Central memory CD8-positive, alpha-beta T cell (primary cell): Measurements from ENCODE around the gene MEPCE.
A peak's percentile ranks its signal among the peaks of the same experiment; 100 is the strongest.
"Not testable (repeated sequence)": the region's sequence is repeated elsewhere in the genome, so short reads cannot be mapped to it uniquely, and the experiment has no call there.

Experiments used
- ATAC-seq: fragments of 150-1000 bp; cut with Tn5 transposase; replicated peaks from 2 replicates; pipeline ENCODE4 v1.10.0; 2022; ENCODE audit warnings: mild to moderate bottlenecking, moderate FRiP score, moderate number of reproducible peaks; ENCODE audit not compliant: poor library complexity, severe bottlenecking; ENCODE audit errors: extremely low read depth
- DNase-seq, 2 donors: peaks; one replicate each; pipeline ENCODE4 v3.0.0; 2021; ENCODE audit warnings: low spot score in 2 of 2
- H3K27ac Mint-ChIP-seq: one replicate; pipeline ENCODE4 v1.8.0; 2022; ENCODE audit warnings: low read depth, mild to moderate bottlenecking, moderate library complexity, mixed read lengths
- H3K27me3 Mint-ChIP-seq: one replicate; pipeline ENCODE4 v1.8.0; 2022; ENCODE audit warnings: mixed read lengths
- H3K36me3 Mint-ChIP-seq: one replicate; pipeline ENCODE4 v1.8.0; 2022; ENCODE audit warnings: mild to moderate bottlenecking, moderate library complexity, mixed read lengths; ENCODE audit not compliant: insufficient read depth
- H3K4me1 Mint-ChIP-seq: one replicate; pipeline ENCODE4 v1.8.0; 2022; ENCODE audit warnings: mixed read lengths
- H3K4me3 Mint-ChIP-seq: one replicate; pipeline ENCODE4 v1.8.0; 2022; ENCODE audit warnings: mild to moderate bottlenecking, moderate library complexity, mixed read lengths
- H3K9me3 Mint-ChIP-seq: one replicate; pipeline ENCODE4 v1.8.0; 2022; ENCODE audit warnings: mixed read lengths

The MEPCE gene

GRCh38 chr7:100429637-100430492 is at the start of gene MEPCE:
Gene MEPCE (plus strand): TSS chr7:100429831. CDS start chr7:100430019, 188 bp downstream.
- Mint-ChIP-seq H3K27me3 (peaks cover 7% of the 10 kb centered on the region), H3K27ac (peak within 1 kb of the TSS; percentile 100), H3K36me3 (peaks cover 43% of the 10 kb centered on the region), H3K4me1 (peaks cover 51% of the 10 kb centered on the region), H3K4me3 (peak within 1 kb of the TSS; percentile 85), H3K9me3 (no peaks in the 10 kb centered on the region)
- DNase-seq (peak; percentile 94 to 97), ATAC-seq (peak; percentile 45)

- Mint-ChIP-seq H3K9me3 (no peaks in the 10 kb centered on the region), H3K36me3 (peaks cover 4% of the 10 kb centered on the region), H3K27ac (no peak overlapping the region), H3K4me1 (peaks cover under 1% of the 10 kb centered on the region), H3K4me3 (no peak overlapping the region), H3K27me3 (no peaks in the 10 kb centered on the region)
- no peak for DNase-seq
- ATAC-seq: no peak
Measured at GRCh38 chr7:100380196-100380595, 49.4 kb upstream of the MEPCE start.

- not testable (repeated sequence) for H3K9me3 Mint-ChIP-seq, DNase-seq, H3K4me1 Mint-ChIP-seq, H3K27me3 Mint-ChIP-seq, H3K36me3 Mint-ChIP-seq, ATAC-seq, H3K4me3 Mint-ChIP-seq, H3K27ac Mint-ChIP-seq
Measured at GRCh38 chr7:100381531-100382233, 47.9 kb upstream of the MEPCE start.

GRCh38 chr7:100382234-100382853 is 47.3 kb upstream of the MEPCE start:
- not testable (repeated sequence) for H3K36me3 Mint-ChIP-seq, H3K27ac Mint-ChIP-seq, H3K4me1 Mint-ChIP-seq, DNase-seq, ATAC-seq, H3K4me3 Mint-ChIP-seq, H3K9me3 Mint-ChIP-seq, H3K27me3 Mint-ChIP-seq

- H3K9me3 Mint-ChIP-seq: no peaks in the 10 kb centered on the region
- H3K27me3 Mint-ChIP-seq: peaks cover 2% of the 10 kb centered on the region
- no peak overlapping the region for H3K4me3 Mint-ChIP-seq
- H3K27ac Mint-ChIP-seq: peak overlapping the region; percentile 13
- H3K4me1 Mint-ChIP-seq: no peaks in the 10 kb centered on the region
- ATAC-seq: no peak
- no peak for DNase-seq
- H3K36me3 Mint-ChIP-seq: peaks cover 3% of the 10 kb centered on the region
Measured at GRCh38 chr7:100384628-100385294, 44.9 kb upstream of the MEPCE start.

- Mint-ChIP-seq H3K27ac (no peak overlapping the region), H3K9me3 (no peaks in the 10 kb centered on the region), H3K27me3 (peaks cover 15% of the 10 kb centered on the region), H3K4me1 (no peaks in the 10 kb centered on the region), H3K36me3 (peaks cover 1% of the 10 kb centered on the region), H3K4me3 (no peak overlapping the region)
- ATAC-seq (no peak), DNase-seq (no peak)
Measured at GRCh38 chr7:100386940-100387339, 42.7 kb upstream of the MEPCE start.

- no peaks in the 10 kb centered on the region for H3K9me3 Mint-ChIP-seq
- H3K27ac Mint-ChIP-seq: no peak overlapping the region
- H3K36me3 Mint-ChIP-seq: peaks cover 1% of the 10 kb centered on the region
- peaks cover 15% of the 10 kb centered on the region for H3K27me3 Mint-ChIP-seq
- DNase-seq: no peak
- no peaks in the 10 kb centered on the region for H3K4me1 Mint-ChIP-seq
- no peak overlapping the region for H3K4me3 Mint-ChIP-seq
- ATAC-seq: no peak
Measured at GRCh38 chr7:100387695-100388094, 41.9 kb upstream of the MEPCE start.

GRCh38 chr7:100389437-100390088 is 40.1 kb upstream of the MEPCE start:
- Mint-ChIP-seq H3K4me3 (no peak overlapping the region), H3K27me3 (peaks cover 15% of the 10 kb centered on the region), H3K4me1 (no peaks in the 10 kb centered on the region), H3K36me3 (no peaks in the 10 kb centered on the region), H3K27ac (no peak overlapping the region), H3K9me3 (no peaks in the 10 kb centered on the region)
- ATAC-seq (no peak), DNase-seq (no peak)

- Mint-ChIP-seq H3K27ac (no peak overlapping the region), H3K4me3 (no peak overlapping the region), H3K9me3 (no peaks in the 10 kb centered on the region), H3K27me3 (peaks cover 15% of the 10 kb centered on the region), H3K36me3 (no peaks in the 10 kb centered on the region), H3K4me1 (peaks cover 2% of the 10 kb centered on the region)
- ATAC-seq: no peak
- DNase-seq: no peak
Measured at GRCh38 chr7:100390286-100391009, 39.2 kb upstream of the MEPCE start.

- Mint-ChIP-seq H3K36me3 (peaks cover 4% of the 10 kb centered on the region), H3K4me1 (peaks cover 24% of the 10 kb centered on the region), H3K27me3 (peaks cover 15% of the 10 kb centered on the region), H3K27ac (no peak overlapping the region), H3K4me3 (no peak overlapping the region), H3K9me3 (no peaks in the 10 kb centered on the region)
- DNase-seq (no peak), ATAC-seq (no peak)
Measured at GRCh38 chr7:100393233-100393905, 36.3 kb upstream of the MEPCE start.

- Mint-ChIP-seq H3K27me3 (peaks cover 15% of the 10 kb centered on the region), H3K36me3 (peaks cover 4% of the 10 kb centered on the region), H3K27ac (no peak overlapping the region), H3K4me3 (no peak overlapping the region), H3K9me3 (no peaks in the 10 kb centered on the region), H3K4me1 (peaks cover 28% of the 10 kb centered on the region)
- no peak for DNase-seq
- no peak for ATAC-seq
Measured at GRCh38 chr7:100394077-100394476, 35.6 kb upstream of the MEPCE start.
